Hepatocyte (in vitro differentiated cells): ENCODE data around the gene SOX18. TPM values are rescaled to one million over a fixed set of nuclear protein-coding genes. Genes with fewer than 3 reads are reported as not detected.

Source experiments
- DNase-seq: peaks from one replicate; pipeline ENCODE4 v3.0.0-alpha.2; 2016; ENCODE audit warnings: low spot score
- H2AFZ ChIP-seq: fragments of 200-600 bp; sonication (generic); 2 replicates; pipeline ENCODE4 v1.6.0; 2016; ENCODE audit warnings: antibody characterized with exemption, mild to moderate bottlenecking
- H3K27ac ChIP-seq: fragments of 200-600 bp; sonication (generic); 2 replicates; pipeline ENCODE4 v1.5.1; 2016; ENCODE audit warnings: mild to moderate bottlenecking
- H3K27me3 ChIP-seq: fragments of 200-600 bp; sonication (generic); 2 replicates; pipeline ENCODE4 v1.6.1; 2016
- H3K36me3 ChIP-seq: fragments of 200-600 bp; sonication (generic); replicated peaks from 2 replicates; pipeline ENCODE4 v1.5.1; 2016; ENCODE audit warnings: low read depth; ENCODE audit not compliant: insufficient read depth
- H3K4me1 ChIP-seq: fragments of 200-600 bp; sonication (generic); 2 replicates; pipeline ENCODE4 v1.5.1; 2016; ENCODE audit warnings: mild to moderate bottlenecking, moderate library complexity; ENCODE audit not compliant: insufficient read depth
- H3K4me2 ChIP-seq: fragments of 200-600 bp; sonication (generic); 2 replicates; pipeline ENCODE4 v1.6.0; 2016
- H3K4me3 ChIP-seq: fragments of 200-600 bp; sonication (generic); 2 replicates; pipeline ENCODE4 v1.5.1; 2016; ENCODE audit warnings: mild to moderate bottlenecking
- H3K79me2 ChIP-seq: fragments of 200-600 bp; sonication (generic); 2 replicates; pipeline ENCODE4 v1.6.0; 2017; ENCODE audit warnings: mild to moderate bottlenecking
- H3K9me2 ChIP-seq: fragments of 200-600 bp; sonication (generic); replicated peaks from 2 replicates; pipeline ENCODE4 v1.6.0; 2017; ENCODE audit warnings: mild to moderate bottlenecking; ENCODE audit not compliant: insufficient read depth
- H3K9me3 ChIP-seq: fragments of 200-600 bp; sonication (generic); 2 replicates; pipeline ENCODE4 v1.5.1; 2016; ENCODE audit warnings: low read depth, mild to moderate bottlenecking
- H4K20me1 ChIP-seq: fragments of 200-600 bp; sonication (generic); 2 replicates; pipeline ENCODE4 v1.6.0; 2016; ENCODE audit warnings: mild to moderate bottlenecking; ENCODE audit not compliant: insufficient read depth, poor library complexity, severe bottlenecking
- CTCF ChIP-seq: fragments of 200-600 bp; sonication (generic); IDR thresholded peaks from 2 replicates; pipeline ENCODE4 v1.5.1; 2016; ENCODE audit warnings: antibody characterized with exemption, mild to moderate bottlenecking; ENCODE audit not compliant: poor library complexity
- EZH2 ChIP-seq: fragments of 200-600 bp; sonication (generic); IDR thresholded peaks from 2 replicates; pipeline ENCODE4 v1.6.1; 2016; ENCODE audit warnings: antibody characterized with exemption, mild to moderate bottlenecking, borderline replicate concordance
- EZH2phosphoT487 ChIP-seq: fragments of 200-600 bp; sonication (generic); IDR thresholded peaks from one replicate; pipeline ENCODE4 v1.6.1; 2018; ENCODE audit warnings: antibody characterized with exemption, mild to moderate bottlenecking, low read depth, moderate library complexity; ENCODE audit not compliant: unreplicated experiment, severe bottlenecking
- WGBS: methylation state at CpG from one replicate; pipeline ENCODE4 v1.1.6; 2016; ENCODE audit warnings: low lambda C conversion rate; ENCODE audit errors: missing lambda C conversion rate; 5-methylcytosine and 5-hydroxymethylcytosine counted together
- polyA plus RNA-seq: library from polyadenylated mRNA; unstranded; fragments of >200 nt; fragmentation: Nextera tagmentation; extraction: Ambion mirVana; gene quantifications from 2 replicates; pipeline ENCODE4 v1.2.1, GENCODE V29; 2016
- total RNA-seq: library from RNA; depleted of rRNA; stranded (reverse); fragments of >200 nt; gene quantifications from 2 replicates; pipeline ENCODE4 v1.2.3, GENCODE V29; 2014

The SOX18 gene
- total and polyA plus RNA-seq, 2 experiments from 2014 or later = 2.0 TPM; not detected in 1

GRCh38 chr20:64074963-64075362, 25.5 kb upstream of the SOX18 start:
- Histone ChIP-seq H4K20me1 (no peaks in the 10 kb centered on the region), H3K9me3 (no peaks in the 10 kb centered on the region), H2AFZ (no peak overlapping the region), H3K79me2 (no peaks in the 10 kb centered on the region), H3K36me3 (no peaks in the 10 kb centered on the region), H3K9me2 (no peaks in the 10 kb centered on the region), H3K4me1 (peaks cover 9% of the 10 kb centered on the region), H3K4me3 (no peak overlapping the region), H3K27me3 (no peaks in the 10 kb centered on the region), H3K27ac (no peak overlapping the region), H3K4me2 (no peak overlapping the region)
- 96% methylated on average over 8 of the region's 8 CpGs for WGBS
- no peak for TF ChIP-seq EZH2phosphoT487
- DNase-seq = no peak

- no peak overlapping the region for H3K4me2 ChIP-seq
- no peak overlapping the region for H3K4me3 ChIP-seq
- H3K4me1 ChIP-seq = peaks cover 7% of the 10 kb centered on the region
- H2AFZ ChIP-seq = no peak overlapping the region
- H3K27me3 ChIP-seq = no peaks in the 10 kb centered on the region
- H3K36me3 ChIP-seq = no peaks in the 10 kb centered on the region
- H3K27ac ChIP-seq = no peak overlapping the region
- DNase-seq = no peak
- no peaks in the 10 kb centered on the region for H4K20me1 ChIP-seq
- no peak for TF ChIP-seq EZH2phosphoT487
- no peak for TF ChIP-seq EZH2
- no peak for TF ChIP-seq CTCF
- H3K9me2 ChIP-seq = no peaks in the 10 kb centered on the region
- 95% methylated on average over 28 of the region's 28 CpGs for WGBS
- H3K79me2 ChIP-seq = no peaks in the 10 kb centered on the region
- H3K9me3 ChIP-seq = no peaks in the 10 kb centered on the region
These were observed 24.8 kb upstream of the SOX18 start for GRCh38 chr20:64074184-64074789.

- Histone ChIP-seq H3K27me3 (no peaks in the 10 kb centered on the region), H3K4me3 (no peak overlapping the region), H3K36me3 (no peaks in the 10 kb centered on the region), H3K79me2 (no peaks in the 10 kb centered on the region), H2AFZ (no peak overlapping the region), H4K20me1 (no peaks in the 10 kb centered on the region), H3K4me1 (peaks cover under 1% of the 10 kb centered on the region), H3K9me2 (no peaks in the 10 kb centered on the region), H3K27ac (no peak overlapping the region), H3K9me3 (no peaks in the 10 kb centered on the region), H3K4me2 (no peak overlapping the region)
- 93% methylated on average over 31 of the region's 37 CpGs for WGBS
- DNase-seq = no peak
- no peak for TF ChIP-seq EZH2phosphoT487
- TF ChIP-seq EZH2 = no peak
- no peak for TF ChIP-seq CTCF
These were observed 24.2 kb upstream of the SOX18 start for GRCh38 chr20:64073476-64074183.

GRCh38 chr20:64072498-64073063, 23.1 kb upstream of the SOX18 start:
- no peak overlapping the region for H3K4me3 ChIP-seq
- no peaks in the 10 kb centered on the region for H3K9me3 ChIP-seq
- no peaks in the 10 kb centered on the region for H3K4me1 ChIP-seq
- no peaks in the 10 kb centered on the region for H3K36me3 ChIP-seq
- no peak for DNase-seq
- no peaks in the 10 kb centered on the region for H3K79me2 ChIP-seq
- TF ChIP-seq EZH2phosphoT487 (no peak), CTCF (no peak), EZH2 (no peak)
- no peaks in the 10 kb centered on the region for H4K20me1 ChIP-seq
- whole genome bisulfite sequencing = 90% methylated on average over 14 of the region's 14 CpGs
- no peak overlapping the region for H3K4me2 ChIP-seq
- no peak overlapping the region for H2AFZ ChIP-seq
- no peak overlapping the region for H3K27ac ChIP-seq
- H3K27me3 ChIP-seq = no peaks in the 10 kb centered on the region
- no peaks in the 10 kb centered on the region for H3K9me2 ChIP-seq
